GM21390 (cell line): ENCODE results near the gene FGF11.
A peak's percentile ranks its signal among the peaks of the same experiment; 100 is the strongest.

Source experiments
- ATAC-seq: cut with Tn5 transposase; IDR thresholded peaks from one replicate; pipeline ENCODE4 v1.9.1; 2021; ENCODE audit not compliant: unreplicated experiment

FGF11 gene

DNA sequence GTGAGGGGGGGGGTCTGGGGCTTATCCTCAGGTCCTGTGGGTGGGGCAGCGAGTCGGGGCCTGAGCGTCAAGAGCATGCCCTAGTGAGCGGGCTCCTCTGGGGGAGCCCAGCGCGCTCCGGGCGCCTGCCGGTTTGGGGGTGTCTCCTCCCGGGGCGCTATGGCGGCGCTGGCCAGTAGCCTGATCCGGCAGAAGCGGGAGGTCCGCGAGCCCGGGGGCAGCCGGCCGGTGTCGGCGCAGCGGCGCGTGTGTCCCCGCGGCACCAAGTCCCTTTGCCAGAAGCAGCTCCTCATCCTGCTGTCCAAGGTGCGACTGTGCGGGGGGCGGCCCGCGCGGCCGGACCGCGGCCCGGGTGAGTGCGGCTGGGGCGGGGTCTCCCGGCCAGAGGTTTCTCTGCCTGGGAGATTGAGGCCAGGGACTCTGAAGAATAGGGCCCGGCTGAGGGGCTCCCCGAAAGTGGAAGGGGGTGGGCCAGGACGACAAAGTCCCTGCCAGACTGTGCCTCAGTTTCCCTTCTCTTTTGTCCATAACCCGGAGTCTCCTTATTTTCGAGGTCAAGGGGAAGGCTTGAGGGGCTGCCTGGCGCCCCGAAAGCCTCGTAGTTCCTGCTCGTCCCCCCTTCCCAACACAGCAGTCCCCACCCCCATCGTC is at the start of gene FGF11:
Gene FGF11 (plus strand): TSS at position 51 of the 651 bp plus-strand sequence. CDS start 109 bp downstream, at position 160.
- ATAC-seq = no peak

DNA sequence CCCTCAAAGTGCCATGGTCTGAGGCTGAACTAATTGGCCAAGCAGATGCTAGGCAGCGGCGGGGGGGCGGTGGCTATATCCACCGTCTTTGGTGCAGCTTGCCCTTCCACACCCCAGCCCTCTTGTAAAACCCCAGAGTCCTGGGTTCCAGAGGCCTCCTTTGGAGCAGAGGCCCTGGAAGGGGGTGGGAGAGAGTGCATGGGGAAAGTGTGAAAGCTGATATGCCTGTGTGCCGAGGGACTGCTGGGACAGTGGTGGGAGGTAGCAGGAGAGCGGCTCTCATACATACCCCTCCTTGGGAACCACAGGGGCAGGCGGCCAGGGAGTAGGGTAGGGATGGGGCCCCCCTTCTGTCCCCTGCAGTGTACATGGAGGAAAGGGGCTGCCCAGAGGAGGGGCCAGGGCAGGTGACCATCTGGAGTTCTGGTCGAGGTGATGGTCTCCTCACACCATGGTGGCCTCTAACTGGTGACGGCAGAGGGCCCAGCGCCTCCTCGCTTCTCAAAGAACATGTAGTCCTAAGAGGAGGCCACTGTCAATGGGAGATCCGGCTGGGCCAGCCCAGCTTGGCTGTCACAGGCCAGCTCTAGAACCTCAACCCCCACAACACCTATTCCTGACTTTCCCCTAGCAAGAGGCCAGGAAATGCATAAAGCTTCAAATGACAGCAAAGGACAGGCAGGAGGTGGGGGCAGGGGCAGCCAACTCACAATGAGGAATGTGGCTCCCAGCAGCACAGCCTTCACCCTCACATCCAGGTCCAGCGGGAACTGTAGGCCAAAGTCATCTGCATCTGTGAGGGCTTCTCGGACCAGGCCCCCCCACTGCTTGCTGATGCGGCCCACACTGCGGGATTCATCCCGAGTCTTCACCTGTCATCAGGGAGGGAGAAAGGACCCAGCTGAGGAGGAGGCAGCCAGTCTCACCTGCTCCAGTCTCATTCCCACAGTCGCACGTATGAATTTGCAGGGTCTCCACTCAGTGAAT is 49.1 kb upstream of the FGF11 start:
- no peak for ATAC-seq

DNA sequence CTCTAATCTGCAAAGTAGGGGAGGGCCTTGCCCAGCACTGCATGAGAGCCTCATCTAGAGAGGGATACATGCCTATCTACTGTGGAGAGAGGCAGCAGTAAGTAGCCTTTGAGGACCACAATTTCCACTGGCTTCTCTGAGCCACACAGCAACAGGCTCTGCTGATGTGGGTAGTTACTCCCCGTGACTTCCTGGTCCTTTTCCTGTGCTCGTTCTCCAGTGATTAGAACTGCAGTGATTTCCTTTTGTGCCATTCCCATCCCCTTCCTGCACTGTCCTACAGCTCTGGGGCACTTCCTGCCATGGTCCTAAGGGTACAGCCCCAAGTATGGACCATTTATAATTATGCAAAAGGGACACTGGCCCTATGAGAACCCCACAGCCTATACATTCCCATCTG is 48.0 kb upstream of the FGF11 start:
- no peak for ATAC-seq

- ATAC-seq = no peak
These were observed 46.4 kb upstream of the FGF11 start for GRCh38 chr17:7392696-7393612.

DNA sequence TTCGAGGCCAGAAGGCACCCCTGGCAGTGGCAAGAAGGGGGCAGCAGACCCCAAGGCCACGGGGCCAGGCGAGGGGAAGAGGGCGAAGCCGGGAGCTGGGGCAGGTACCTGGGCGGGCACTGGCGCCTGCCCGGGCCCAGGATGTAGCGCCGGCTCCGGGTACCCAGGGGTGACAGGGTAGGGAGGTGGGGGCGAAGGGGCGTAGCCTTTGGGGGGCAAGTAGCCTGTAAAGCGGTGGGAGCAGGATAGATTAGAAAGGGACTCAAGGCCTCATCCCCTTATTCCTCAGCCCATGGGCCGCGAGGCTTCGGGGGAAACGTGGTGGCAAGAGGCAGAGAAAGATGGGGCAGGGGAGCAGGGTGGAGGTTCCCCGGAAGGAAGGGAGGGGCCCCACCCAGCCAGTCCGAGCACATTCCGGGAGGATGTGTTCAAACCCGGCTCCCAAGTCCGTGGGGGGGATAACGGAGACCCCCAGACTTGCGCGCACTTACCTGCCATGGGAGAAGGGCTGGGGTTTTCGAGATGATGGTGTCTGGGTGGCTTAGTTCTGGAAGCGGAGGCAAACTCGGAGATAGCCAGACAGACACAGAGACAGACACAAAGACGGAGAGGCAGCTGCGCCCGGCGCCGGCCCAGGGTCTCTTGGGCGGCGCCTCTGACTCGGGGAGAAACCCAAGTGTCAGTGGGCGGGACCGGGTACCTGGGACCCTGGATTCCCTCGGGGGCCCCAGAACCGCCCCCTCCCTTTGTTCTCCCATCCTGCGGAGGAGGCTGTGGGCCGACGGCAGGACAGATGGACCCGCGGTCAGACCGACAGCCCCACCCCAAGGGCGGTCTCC is 45.5 kb upstream of the FGF11 start:
- peak; percentile 32 for ATAC-seq

- ATAC-seq = peak; percentile 83
These were observed 44.7 kb upstream of the FGF11 start, which contains the start of gene PLSCR3 for GRCh38 chr17:7394452-7395191. Gene PLSCR3 (minus strand): TSS chr17:7394525. CDS start chr17:7394110, 415 bp downstream.

DNA sequence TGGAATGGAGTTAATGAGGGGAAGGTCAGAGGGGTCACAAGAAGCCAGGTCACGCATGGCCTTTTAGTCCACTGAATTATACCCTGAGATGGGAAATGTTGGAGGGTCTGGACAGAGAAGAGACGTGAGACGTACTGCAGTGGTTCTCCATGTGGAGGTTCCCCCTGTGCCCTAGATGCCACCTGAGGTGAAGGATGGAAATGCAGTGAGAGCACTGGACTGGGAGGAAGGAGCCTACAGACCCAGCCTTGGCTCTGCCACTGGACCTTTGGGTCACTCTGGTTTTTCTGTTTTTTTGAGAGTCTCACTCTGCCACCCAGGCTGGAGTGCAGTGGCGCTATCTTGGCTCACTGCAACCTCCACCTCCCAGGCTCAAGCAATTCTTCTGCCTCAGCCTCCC is 43.2 kb upstream of the FGF11 start:
- no peak for ATAC-seq

GRCh38 chr17:7398612-7399011 is 40.7 kb upstream of the FGF11 start:
- no peak for ATAC-seq

- ATAC-seq = no peak
These were observed 36.1 kb upstream of the FGF11 start for GRCh38 chr17:7403043-7403726.

DNA sequence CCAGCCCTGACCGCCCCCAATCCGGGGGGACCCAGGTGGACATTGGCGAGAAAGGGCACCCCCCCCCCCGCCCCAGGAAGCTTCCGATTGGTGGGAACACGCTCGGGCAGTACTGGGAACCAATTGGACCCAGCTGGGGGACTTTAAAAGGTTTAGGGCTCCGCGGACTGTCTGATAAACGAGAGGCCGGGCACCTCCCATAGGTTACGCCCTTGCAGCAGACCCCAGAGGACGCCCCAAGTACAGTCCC is 35.7 kb upstream of the FGF11 start:
- ATAC-seq = no peak

DNA sequence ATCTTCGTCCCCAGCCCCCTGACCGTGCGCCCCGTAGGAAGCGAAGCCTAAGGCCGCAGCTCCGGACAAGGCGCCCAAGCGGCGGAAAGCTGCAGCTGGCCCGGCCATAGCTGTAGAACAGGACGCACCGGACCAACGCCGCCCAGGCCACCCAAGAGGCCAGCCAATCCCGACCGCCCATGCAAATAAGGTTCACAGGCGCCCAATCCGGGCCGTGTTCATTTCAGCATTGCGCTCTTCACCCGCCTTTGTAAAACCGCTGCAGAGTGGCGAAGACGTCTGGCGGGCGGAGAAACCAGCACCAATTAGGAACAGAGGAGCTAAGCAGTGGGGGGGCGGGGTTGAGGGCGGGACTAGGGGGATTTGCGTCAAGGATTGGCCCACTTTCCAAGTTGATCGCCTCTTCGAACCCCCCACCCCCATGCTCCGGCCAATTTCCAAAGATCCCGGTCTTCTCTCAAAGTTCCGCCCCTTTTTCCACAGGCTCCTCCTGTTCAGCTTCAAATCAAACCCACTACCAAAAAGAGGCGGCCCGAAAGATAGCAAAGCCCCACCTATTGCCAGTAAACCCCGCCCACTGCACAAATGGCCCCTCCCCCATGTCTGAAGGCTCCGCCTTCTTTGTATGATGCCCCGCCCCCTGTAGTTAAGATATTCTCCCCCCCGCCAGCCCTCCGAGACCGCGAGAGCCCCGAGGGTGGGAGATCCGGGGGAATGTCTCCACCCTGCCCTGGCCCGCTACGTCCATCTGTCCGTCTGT is 35.2 kb upstream of the FGF11 start, which contains the start of gene TMEM256:
Gene TMEM256 (minus strand): TSS at position 121 of the 760 bp plus-strand sequence. CDS start 13 bp downstream, at position 108.
- ATAC-seq = peak; percentile 92

DNA sequence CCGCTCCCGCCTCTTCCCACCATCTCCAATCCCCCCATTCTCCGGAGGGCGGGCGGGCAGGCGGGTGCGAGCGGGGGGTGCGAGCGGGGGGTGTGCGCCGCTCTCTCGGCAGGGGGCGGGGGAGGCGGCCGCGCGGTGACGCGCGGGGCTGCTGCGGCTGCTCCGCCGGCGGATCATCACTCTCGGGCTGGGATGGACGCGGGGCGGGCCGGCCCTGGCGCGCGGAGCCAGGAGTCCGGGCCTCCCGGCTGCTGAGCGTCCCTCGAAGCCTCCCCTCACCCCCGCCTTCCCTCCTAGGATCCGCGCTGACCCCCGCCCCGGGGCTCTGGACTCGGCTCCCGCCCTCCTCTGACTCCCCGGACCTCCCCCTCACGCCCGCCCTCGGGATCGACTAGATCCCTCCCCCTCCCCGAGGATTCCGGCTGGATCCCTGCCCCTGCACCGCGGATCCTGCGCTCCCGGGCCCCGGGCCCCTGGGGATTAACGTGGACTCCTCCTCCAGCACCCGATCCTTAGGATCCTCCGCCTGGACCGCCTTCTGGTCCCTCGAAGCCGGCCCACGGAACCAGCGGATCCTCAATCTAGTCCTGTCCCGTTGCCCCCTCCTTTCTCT is 34.5 kb upstream of the FGF11 start:
- ATAC-seq = no peak

GRCh38 chr17:7405350-7406234 is 33.7 kb upstream of the FGF11 start:
- no peak for ATAC-seq

DNA sequence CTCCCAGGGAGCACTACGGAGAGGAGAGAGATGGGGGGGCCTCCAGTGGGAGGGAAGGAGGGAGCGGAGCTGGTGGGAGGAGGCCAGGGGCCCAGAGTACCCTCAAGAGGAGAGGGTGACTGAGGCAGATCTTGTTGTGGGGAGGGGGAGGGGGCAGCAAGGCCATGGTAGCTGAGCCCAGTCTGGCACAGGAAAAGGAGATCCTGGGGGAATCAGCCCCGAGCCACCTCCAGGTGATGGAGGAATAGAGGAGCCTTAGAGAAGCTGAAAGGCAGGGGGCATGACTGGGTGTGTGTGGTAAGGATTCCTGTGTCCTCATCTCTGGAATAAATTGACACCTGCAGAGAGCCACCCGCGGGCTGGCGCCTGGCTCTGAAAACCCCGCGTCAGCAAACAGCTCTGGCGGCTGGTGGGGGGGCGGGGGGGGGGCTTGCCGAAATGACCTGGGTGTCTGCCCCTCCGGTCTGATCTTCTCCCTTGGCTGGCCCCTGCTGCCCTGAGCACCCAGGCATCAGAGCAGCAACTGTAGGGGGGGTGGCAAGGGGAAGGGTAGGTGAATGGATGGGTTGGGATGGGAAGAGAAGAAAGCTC is 33.0 kb upstream of the FGF11 start:
- no peak for ATAC-seq

- no peak for ATAC-seq
These were observed 32.2 kb upstream of the FGF11 start for GRCh38 chr17:7407082-7407481.

DNA sequence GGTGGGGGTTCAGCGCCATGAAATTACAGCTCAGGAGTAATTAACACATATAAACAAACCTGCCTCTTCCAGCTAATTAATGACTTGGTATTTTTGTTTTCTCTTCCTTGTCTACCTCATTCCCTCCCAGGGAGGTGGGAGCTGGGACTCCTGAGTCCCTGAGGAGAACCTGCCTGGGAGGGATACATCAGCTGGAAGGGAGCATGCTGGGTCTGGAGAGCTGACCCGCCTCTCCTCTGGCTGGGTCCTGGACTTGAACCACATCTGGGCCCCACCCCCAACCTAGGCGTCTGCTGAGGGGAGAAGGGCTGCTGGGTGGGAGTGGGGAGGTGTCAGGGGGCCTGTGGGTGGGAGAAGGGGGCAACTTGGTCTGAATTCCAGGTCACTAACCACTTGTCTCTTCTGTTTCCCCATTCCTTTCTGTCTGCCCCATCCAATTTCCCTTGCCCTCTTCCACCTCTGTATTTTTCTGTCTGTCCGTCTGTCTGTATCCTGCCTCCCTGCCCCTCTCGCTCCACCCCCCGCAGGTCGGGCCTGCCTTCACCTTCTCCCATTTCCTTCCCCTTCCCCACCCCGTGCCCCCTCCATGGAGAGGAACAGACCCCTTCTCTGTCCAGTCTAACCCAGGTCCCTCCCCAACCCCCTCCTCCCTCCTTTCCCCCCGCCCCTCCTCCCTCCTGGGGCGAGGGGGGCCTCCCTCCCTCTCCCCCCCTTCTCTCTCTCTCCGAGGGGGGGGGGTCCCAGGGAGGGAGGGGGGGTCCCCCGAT is 31.6 kb upstream of the FGF11 start, which contains the start of gene NLGN2:
Gene NLGN2 (plus strand): TSS at position 361 of the 767 bp plus-strand sequence. CDS start 411 bp downstream, outside the sequence.
- ATAC-seq = no peak
